GM12891 (cell line): ENCODE measurements around the gene FAM78B.
A peak's percentile ranks its signal among the peaks of the same experiment; 100 is the strongest.

Experiments
- PAX5 ChIP-seq: IDR thresholded peaks from 2 replicates; pipeline ENCODE4 v1.6.1; 2011; ENCODE audit warnings: low read length, moderate library complexity, mild to moderate bottlenecking; ENCODE audit not compliant: insufficient read depth, severe bottlenecking
- POLR2A ChIP-seq: IDR thresholded peaks from 2 replicates; pipeline ENCODE4 v1.6.1; 2011; ENCODE audit warnings: low read depth, low read length, control low read depth
- POLR2AphosphoS5 ChIP-seq: IDR thresholded peaks from 2 replicates; pipeline ENCODE4 v1.6.1; 2011; ENCODE audit warnings: low read depth, low read length, control low read depth
- POU2F2 ChIP-seq: IDR thresholded peaks from 2 replicates; pipeline ENCODE4 v1.6.1; 2011; ENCODE audit warnings: low read depth, mild to moderate bottlenecking, control low read depth, low read length, moderate library complexity
- SPI1 ChIP-seq: IDR thresholded peaks from 2 replicates; pipeline ENCODE4 v1.6.1; 2011; ENCODE audit warnings: low read depth, low read length, control low read depth
- TAF1 ChIP-seq: IDR thresholded peaks from 2 replicates; pipeline ENCODE4 v1.6.1; 2011; ENCODE audit warnings: low read depth, low read length, control low read depth

GRCh38 chr1:166083887-166084286 is 82.9 kb downstream of the FAM78B start:
- TF ChIP-seq POLR2AphosphoS5 (no peak), TAF1 (no peak), POLR2A (no peak), SPI1 (peak; percentile 30; the same call in 1 of the 2 replicates), POU2F2 (0 out of 2 replicates have a peak, but pooled peaks have one; percentile 21), PAX5 (no peak)
